ENCODE results near the gene EVPL.
"Not testable (repeated sequence)": the region's sequence is repeated elsewhere in the genome, so short reads cannot be mapped to it uniquely, and the experiment has no call there.

Gene EVPL

GRCh38 chr17:75970011-75970523, 57.0 kb downstream of the EVPL start:
- in situ Hi-C loops (cut with MboI; ENCODE audit: low sequenced_read_pairs, unreplicated experiment), result no loop called here
- DNase-seq (ENCODE audit: low spot score), result no peak
- TF ChIP-seq, protein P1, sequence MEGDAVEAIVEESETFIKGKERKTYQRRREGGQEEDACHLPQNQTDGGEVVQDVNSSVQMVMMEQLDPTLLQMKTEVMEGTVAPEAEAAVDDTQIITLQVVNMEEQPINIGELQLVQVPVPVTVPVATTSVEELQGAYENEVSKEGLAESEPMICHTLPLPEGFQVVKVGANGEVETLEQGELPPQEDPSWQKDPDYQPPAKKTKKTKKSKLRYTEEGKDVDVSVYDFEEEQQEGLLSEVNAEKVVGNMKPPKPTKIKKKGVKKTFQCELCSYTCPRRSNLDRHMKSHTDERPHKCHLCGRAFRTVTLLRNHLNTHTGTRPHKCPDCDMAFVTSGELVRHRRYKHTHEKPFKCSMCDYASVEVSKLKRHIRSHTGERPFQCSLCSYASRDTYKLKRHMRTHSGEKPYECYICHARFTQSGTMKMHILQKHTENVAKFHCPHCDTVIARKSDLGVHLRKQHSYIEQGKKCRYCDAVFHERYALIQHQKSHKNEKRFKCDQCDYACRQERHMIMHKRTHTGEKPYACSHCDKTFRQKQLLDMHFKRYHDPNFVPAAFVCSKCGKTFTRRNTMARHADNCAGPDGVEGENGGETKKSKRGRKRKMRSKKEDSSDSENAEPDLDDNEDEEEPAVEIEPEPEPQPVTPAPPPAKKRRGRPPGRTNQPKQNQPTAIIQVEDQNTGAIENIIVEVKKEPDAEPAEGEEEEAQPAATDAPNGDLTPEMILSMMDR (IDR thresholded peaks at IDR 0.05; ENCODE audit: borderline replicate concordance, control extremely low read depth, extremely low read depth, insufficient read depth, missing control alignments), result no peak

- in situ Hi-C loops (cut with MboI; ENCODE audit: low sequenced_read_pairs, unreplicated experiment); DNase-seq (ENCODE audit: low spot score): not testable (repeated sequence)
Observed at GRCh38 chr17:75969044-75969443, 58.1 kb downstream of the EVPL start.

- in situ Hi-C loops (cut with MboI; ENCODE audit: low sequenced_read_pairs, unreplicated experiment), result no loop called here
- DNase-seq (ENCODE audit: low spot score), result no peak
- TF ChIP-seq, protein P1 (IDR thresholded peaks at IDR 0.05; ENCODE audit: borderline replicate concordance, control extremely low read depth, extremely low read depth, insufficient read depth, missing control alignments), result no peak
Observed at GRCh38 chr17:75965468-75965867, 61.6 kb downstream of the EVPL start.

DNA sequence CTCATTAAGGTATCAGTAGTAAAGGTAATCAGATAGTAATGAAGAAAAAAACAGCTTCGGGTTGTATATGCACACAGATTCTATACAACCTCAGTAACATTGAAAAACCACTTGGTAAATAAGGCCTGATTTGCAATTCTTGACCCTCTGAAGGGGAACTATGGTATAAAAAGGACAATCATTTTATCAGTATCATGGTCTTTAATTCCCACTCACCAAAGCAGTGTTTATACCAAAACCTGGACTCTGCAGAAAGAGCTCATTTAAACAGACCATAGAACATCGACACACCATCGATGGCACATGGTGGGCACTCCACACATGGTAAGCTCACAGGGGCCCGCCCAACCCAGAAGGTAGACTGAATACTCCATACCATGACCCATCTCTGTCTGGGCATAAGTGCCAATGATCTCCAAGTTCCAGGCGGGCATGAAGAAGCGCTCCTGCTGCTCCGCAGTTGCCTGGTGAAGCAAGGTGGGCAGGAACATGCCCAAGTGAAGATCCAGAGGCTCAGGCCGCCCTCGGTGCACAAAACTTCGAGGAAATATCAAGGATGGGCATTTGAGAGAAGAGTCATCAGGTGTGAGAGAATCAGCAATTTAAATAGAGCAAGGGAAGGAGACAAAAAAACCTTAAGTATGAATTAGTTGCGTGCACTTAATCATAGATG, 67.1 kb downstream of the EVPL start:
- no peak for DNase-seq (ENCODE audit: low spot score)
- in situ Hi-C loops (cut with MboI; ENCODE audit: low sequenced_read_pairs, unreplicated experiment), result no loop called here
- TF ChIP-seq, protein P1 (IDR thresholded peaks at IDR 0.05; ENCODE audit: borderline replicate concordance, control extremely low read depth, extremely low read depth, insufficient read depth, missing control alignments), result no peak

DNA sequence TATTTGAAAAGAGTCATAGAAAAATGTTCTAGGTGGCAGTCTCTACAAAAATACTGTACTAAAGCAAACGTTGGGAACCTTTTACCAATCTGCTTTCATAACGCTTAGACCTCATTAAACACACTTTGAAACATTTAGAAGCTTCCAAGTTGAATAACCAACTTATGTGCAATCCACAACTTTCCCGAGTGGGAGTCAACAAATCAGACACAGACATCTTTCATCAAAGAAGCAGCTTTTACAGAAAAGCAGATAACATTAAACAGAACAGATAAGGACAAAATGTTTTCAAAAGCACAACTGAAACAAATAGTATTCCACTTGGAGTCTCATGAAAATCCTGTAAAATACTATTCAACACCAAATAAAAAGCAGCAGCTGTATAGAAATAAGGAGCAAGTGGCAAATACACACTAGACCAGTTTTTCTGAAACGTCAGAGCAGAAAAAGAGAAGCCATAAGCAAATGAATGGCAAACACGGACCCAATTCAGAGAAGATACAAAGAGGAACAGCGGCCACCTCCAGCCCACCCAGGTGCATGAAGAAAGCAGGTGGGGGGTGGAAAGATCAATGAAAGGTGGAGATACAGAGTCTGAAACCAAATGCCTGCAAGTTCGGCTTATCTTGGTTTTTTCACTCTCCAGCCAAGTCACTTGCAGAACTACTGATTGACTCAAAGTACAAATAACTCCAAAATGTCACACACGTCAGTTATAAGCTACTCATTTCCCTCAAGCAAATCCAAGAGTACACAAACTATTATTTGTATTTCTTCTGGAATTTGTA, 67.9 kb downstream of the EVPL start:
- in situ Hi-C loops (cut with MboI; ENCODE audit: low sequenced_read_pairs, unreplicated experiment), result no loop called here
- TF ChIP-seq, protein P1 (IDR thresholded peaks at IDR 0.05; ENCODE audit: borderline replicate concordance, control extremely low read depth, extremely low read depth, insufficient read depth, missing control alignments), result no peak

More for the DNA sequence above, 67.9 kb downstream of the EVPL start:
- no peak for DNase-seq (ENCODE audit: low spot score)

Data from GM13976 (cell line).